LNCaP clone FGC (cell line): ENCODE results near the gene TAPBPL.

Experiments
- DNase-seq: peaks from one replicate; pipeline ENCODE4 v3.0.0-alpha.2; 2011; ENCODE audit warnings: low read depth
- H3K4me3 ChIP-seq: 2 replicates; pipeline ENCODE4 v1.5.1; 2011; ENCODE audit warnings: mild to moderate bottlenecking, low read depth, low read length, control low read depth
- CTCF ChIP-seq: IDR thresholded peaks from 2 replicates; pipeline ENCODE4 v1.5.1; 2012; ENCODE audit warnings: mild to moderate bottlenecking; ENCODE audit not compliant: control insufficient read depth, insufficient read depth; ENCODE audit errors: extremely low read depth

TAPBPL gene

GRCh38 chr12:6438345-6438744, 13.5 kb upstream of the TAPBPL start:
- TF ChIP-seq CTCF = no peak
- no peak overlapping the region for H3K4me3 ChIP-seq
- DNase-seq = no peak

GRCh38 chr12:6440391-6440790, 11.5 kb upstream of the TAPBPL start:
- TF ChIP-seq CTCF = no peak
- H3K4me3 ChIP-seq = no peak overlapping the region
- DNase-seq = no peak

GRCh38 chr12:6442836-6443235, 9.0 kb upstream of the TAPBPL start:
- H3K4me3 ChIP-seq = no peak overlapping the region
- DNase-seq = no peak
- no peak for TF ChIP-seq CTCF

- no peak for TF ChIP-seq CTCF
- DNase-seq = no peak
- no peak overlapping the region for H3K4me3 ChIP-seq
Measured at GRCh38 chr12:6443361-6443983, 8.4 kb upstream of the TAPBPL start.

- TF ChIP-seq CTCF = no peak
- DNase-seq = no peak
- H3K4me3 ChIP-seq = no peak overlapping the region
Measured at GRCh38 chr12:6444031-6444430, 7.8 kb upstream of the TAPBPL start.

GRCh38 chr12:6444704-6445688, 6.8 kb upstream of the TAPBPL start, which contains the start of gene CD27:
Gene CD27, plus strand, starts transcription at chr12:6444955. Its CDS starts 141 bp downstream, at chr12:6445096.
- no peak within 1 kb of the TSS for H3K4me3 ChIP-seq
- no peak for DNase-seq
- no peak for TF ChIP-seq CTCF
